ENCODE results near the gene MKNK2. TPM values are rescaled to one million over a fixed set of nuclear protein-coding genes. Genes with fewer than 3 reads are reported as not detected.

MKNK2 gene
- total and polyA plus RNA-seq, 2 of the 13 experiments (the other 11 are each of a cell fraction or from before 2014, with no cell fraction given): 44.9 to 112 TPM

DNA sequence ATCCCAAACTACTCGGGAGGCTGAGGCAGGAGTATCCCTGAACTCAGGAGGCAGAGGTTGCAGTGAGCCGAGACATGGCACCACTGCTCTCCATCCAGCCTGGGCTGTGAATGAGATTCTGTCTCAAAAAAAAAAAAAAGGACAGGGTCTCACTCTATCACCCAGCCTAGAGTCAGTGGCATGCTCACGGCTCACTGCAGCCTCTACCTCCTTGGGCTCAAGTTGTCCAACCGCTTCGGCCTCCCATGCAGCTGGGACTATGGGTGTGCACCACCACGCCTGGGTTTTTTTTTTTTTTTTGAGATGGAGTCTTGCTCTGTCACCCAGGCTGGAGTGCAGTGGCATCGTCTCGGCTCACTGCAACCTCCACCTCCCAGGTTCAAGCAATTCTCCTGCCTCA, 14.6 kb downstream of the MKNK2 start:
- intact Hi-C loops (cut with micrococcal nuclease; ENCODE audit: unreplicated experiment): no loop called here
- in situ Hi-C loops (cut with HindIII; ENCODE audit: extremely low pct_ligation_motif_present, low pct_unique_long_range_greater_than_20kb): no loop called here
- POLR2A ChIA-PET: interaction anchor here (1.0 to 1.8 kb wide), 2 partner anchors 11 to 13 kb away, joined by 4 read pairs; no protein-coding TSS in a partner anchor

More for the DNA sequence above, 14.6 kb downstream of the MKNK2 start:
- no peaks in the 10 kb centered on the region for H3K9me3 ChIP-seq (ENCODE audit: low read length)
- BruUV-seq (replicated peaks): no TSS peak
- H3K4me3 ChIP-seq (replicated peaks in 1 of 3; ENCODE audit: insufficient read depth in 1 of 3, low read depth in 2 of 3, low read length in 3 of 3): no peak overlapping the region
- H3K9ac ChIP-seq (ENCODE audit: insufficient read depth, low read depth, low read length): no peak overlapping the region
- no peak for FAIRE-seq
- peaks cover 0 to 9% of the 10 kb centered on the region in 2 experiments; a peak in 1 of 5 replicates for H3K27me3 ChIP-seq (ENCODE audit: control insufficient read depth in 1 of 2, insufficient read depth in 2 of 2, low read length in 2 of 2)
- H3K79me2 ChIP-seq (ENCODE audit: insufficient read depth, low read length): no peaks in the 10 kb centered on the region
- H3K27ac ChIP-seq (ENCODE audit: extremely low read length, insufficient read depth, low read length): no peak overlapping the region
- H2AFZ ChIP-seq (ENCODE audit: low read length): no peak overlapping the region
- H3K4me2 ChIP-seq (ENCODE audit: low read depth, low read length): no peak overlapping the region
- CTCF ChIA-PET (ENCODE audit: low intra/inter-chr PET ratio, low total read pairs): no interaction called here
- WGBS (ENCODE audit: low lambda C conversion rate): 79% methylated on average over 8 of the region's 8 CpGs
- H3K4me1 ChIP-seq (ENCODE audit: insufficient read depth, low read length): peaks cover 14% of the 10 kb centered on the region
- no peak for ATAC-seq
- H3K36me3 ChIP-seq (replicated peaks in 1 of 2; ENCODE audit: control insufficient read depth in 1 of 2, insufficient read depth in 2 of 2, low read length in 2 of 2): peaks cover 11 to 23% of the 10 kb centered on the region in 2 experiments; a peak in 4 of 5 replicates
- no peak for TF ChIP-seq ZNF577 (CRISPR knock-in tag; IDR thresholded peaks at IDR 0.05; ENCODE audit: borderline replicate concordance, low read depth)
- no peak for TF ChIP-seq EP300 (IDR thresholded peaks at IDR 0.05; ENCODE audit: low read depth in 2 of 2, low read length in 2 of 2)
- TF ChIP-seq EP300 (CRISPR knock-in tag; IDR thresholded peaks at IDR 0.05; ENCODE audit: borderline replicate concordance): no peak
- TF ChIP-seq, protein P1, sequence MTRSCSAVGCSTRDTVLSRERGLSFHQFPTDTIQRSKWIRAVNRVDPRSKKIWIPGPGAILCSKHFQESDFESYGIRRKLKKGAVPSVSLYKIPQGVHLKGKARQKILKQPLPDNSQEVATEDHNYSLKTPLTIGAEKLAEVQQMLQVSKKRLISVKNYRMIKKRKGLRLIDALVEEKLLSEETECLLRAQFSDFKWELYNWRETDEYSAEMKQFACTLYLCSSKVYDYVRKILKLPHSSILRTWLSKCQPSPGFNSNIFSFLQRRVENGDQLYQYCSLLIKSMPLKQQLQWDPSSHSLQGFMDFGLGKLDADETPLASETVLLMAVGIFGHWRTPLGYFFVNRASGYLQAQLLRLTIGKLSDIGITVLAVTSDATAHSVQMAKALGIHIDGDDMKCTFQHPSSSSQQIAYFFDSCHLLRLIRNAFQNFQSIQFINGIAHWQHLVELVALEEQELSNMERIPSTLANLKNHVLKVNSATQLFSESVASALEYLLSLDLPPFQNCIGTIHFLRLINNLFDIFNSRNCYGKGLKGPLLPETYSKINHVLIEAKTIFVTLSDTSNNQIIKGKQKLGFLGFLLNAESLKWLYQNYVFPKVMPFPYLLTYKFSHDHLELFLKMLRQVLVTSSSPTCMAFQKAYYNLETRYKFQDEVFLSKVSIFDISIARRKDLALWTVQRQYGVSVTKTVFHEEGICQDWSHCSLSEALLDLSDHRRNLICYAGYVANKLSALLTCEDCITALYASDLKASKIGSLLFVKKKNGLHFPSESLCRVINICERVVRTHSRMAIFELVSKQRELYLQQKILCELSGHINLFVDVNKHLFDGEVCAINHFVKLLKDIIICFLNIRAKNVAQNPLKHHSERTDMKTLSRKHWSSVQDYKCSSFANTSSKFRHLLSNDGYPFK (CRISPR knock-in tag; IDR thresholded peaks at IDR 0.05; ENCODE audit: borderline replicate concordance): no peak
- TF ChIP-seq ZNF207 (IDR thresholded peaks at IDR 0.05; ENCODE audit: borderline replicate concordance): no peak
- no peak for TF ChIP-seq MAFG (CRISPR knock-in tag; IDR thresholded peaks at IDR 0.05)
- no peak for TF ChIP-seq ZKSCAN1 (IDR thresholded peaks at IDR 0.05; ENCODE audit: low read length)
- no peak for TF ChIP-seq HNRNPK (IDR thresholded peaks at IDR 0.05; ENCODE audit: low read depth, low read length, poor library complexity, severe bottlenecking)
- no peak for TF ChIP-seq ATF1 (CRISPR knock-in tag; IDR thresholded peaks at IDR 0.05)
- TF ChIP-seq ZNF547 (CRISPR knock-in tag; IDR thresholded peaks at IDR 0.05): no peak
- no peak for TF ChIP-seq HDAC2 (CRISPR knock-in tag; IDR thresholded peaks at IDR 0.05)
- TF ChIP-seq GPN1 (CRISPR knock-in tag; IDR thresholded peaks at IDR 0.05; ENCODE audit: borderline replicate concordance): no peak
- TF ChIP-seq, protein P2, sequence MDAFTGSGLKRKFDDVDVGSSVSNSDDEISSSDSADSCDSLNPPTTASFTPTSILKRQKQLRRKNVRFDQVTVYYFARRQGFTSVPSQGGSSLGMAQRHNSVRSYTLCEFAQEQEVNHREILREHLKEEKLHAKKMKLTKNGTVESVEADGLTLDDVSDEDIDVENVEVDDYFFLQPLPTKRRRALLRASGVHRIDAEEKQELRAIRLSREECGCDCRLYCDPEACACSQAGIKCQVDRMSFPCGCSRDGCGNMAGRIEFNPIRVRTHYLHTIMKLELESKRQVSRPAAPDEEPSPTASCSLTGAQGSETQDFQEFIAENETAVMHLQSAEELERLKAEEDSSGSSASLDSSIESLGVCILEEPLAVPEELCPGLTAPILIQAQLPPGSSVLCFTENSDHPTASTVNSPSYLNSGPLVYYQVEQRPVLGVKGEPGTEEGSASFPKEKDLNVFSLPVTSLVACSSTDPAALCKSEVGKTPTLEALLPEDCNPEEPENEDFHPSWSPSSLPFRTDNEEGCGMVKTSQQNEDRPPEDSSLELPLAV (CRISPR knock-in tag; conservative IDR thresholded peaks at IDR 0.05; ENCODE audit: low read depth): no peak
- TF ChIP-seq, protein P3, sequence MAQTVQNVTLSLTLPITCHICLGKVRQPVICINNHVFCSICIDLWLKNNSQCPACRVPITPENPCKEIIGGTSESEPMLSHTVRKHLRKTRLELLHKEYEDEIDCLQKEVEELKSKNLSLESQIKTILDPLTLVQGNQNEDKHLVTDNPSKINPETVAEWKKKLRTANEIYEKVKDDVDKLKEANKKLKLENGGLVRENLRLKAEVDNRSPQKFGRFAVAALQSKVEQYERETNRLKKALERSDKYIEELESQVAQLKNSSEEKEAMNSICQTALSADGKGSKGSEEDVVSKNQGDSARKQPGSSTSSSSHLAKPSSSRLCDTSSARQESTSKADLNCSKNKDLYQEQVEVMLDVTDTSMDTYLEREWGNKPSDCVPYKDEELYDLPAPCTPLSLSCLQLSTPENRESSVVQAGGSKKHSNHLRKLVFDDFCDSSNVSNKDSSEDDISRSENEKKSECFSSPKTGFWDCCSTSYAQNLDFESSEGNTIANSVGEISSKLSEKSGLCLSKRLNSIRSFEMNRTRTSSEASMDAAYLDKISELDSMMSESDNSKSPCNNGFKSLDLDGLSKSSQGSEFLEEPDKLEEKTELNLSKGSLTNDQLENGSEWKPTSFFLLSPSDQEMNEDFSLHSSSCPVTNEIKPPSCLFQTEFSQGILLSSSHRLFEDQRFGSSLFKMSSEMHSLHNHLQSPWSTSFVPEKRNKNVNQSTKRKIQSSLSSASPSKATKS (CRISPR knock-in tag; IDR thresholded peaks at IDR 0.05): no peak
- TF ChIP-seq TEAD2 (CRISPR knock-in tag; IDR thresholded peaks at IDR 0.05): no peak
- TF ChIP-seq ARNT2 (CRISPR knock-in tag; IDR thresholded peaks at IDR 0.05; ENCODE audit: low read depth): no peak
- TF ChIP-seq HOXA9 (CRISPR knock-in tag; IDR thresholded peaks at IDR 0.05; ENCODE audit: borderline replicate concordance): no peak
- DNase-seq (ENCODE audit: low spot score): no peak
- no peaks in the 10 kb centered on the region for H4K20me1 ChIP-seq (ENCODE audit: insufficient read depth, low read length)

All from HepG2 (cell line).